ENCODE measurements around the gene MSLN. TPM values are rescaled to one million over a fixed set of nuclear protein-coding genes. Genes with fewer than 3 reads are reported as not detected.

MSLN gene
- total RNA-seq, 1 experiment from 2014 or later, result 0.14 TPM

- no peak for DNase-seq (ENCODE audit: low spot score)
- in situ Hi-C loops (cut with HindIII; ENCODE audit: low sequenced_read_pairs), result no loop called here
Observed at GRCh38 chr16:797120-797420, 36.5 kb downstream of the MSLN start.

- no peak for DNase-seq (ENCODE audit: low spot score)
- in situ Hi-C loops (cut with HindIII; ENCODE audit: low sequenced_read_pairs), result no loop called here
Observed at GRCh38 chr16:797686-798085, 37.2 kb downstream of the MSLN start.

- DNase-seq (ENCODE audit: low spot score), result no peak
- in situ Hi-C loops (cut with HindIII; ENCODE audit: low sequenced_read_pairs), result no loop called here
Observed at GRCh38 chr16:798666-799065, 38.1 kb downstream of the MSLN start.

GRCh38 chr16:799111-799947 is 38.8 kb downstream of the MSLN start:
- no peak for DNase-seq (ENCODE audit: low spot score)
- in situ Hi-C loops (cut with HindIII; ENCODE audit: low sequenced_read_pairs), result no loop called here

- in situ Hi-C loops (cut with HindIII; ENCODE audit: low sequenced_read_pairs), result no loop called here
- DNase-seq (ENCODE audit: low spot score), result no peak
Observed at GRCh38 chr16:799948-800833, 39.7 kb downstream of the MSLN start, which contains the start of gene GNG13. TSS of gene GNG13 (minus strand) at chr16:800734. CDS start at chr16:799077, 1,657 bp downstream.

GRCh38 chr16:800834-801511 is 40.4 kb downstream of the MSLN start:
- no peak for DNase-seq (ENCODE audit: low spot score)
- in situ Hi-C loops (cut with HindIII; ENCODE audit: low sequenced_read_pairs), result no loop called here

GRCh38 chr16:801584-802363 is 41.2 kb downstream of the MSLN start:
- in situ Hi-C loops (cut with HindIII; ENCODE audit: low sequenced_read_pairs), result no loop called here
- no peak for DNase-seq (ENCODE audit: low spot score)

GRCh38 chr16:802461-802860 is 41.9 kb downstream of the MSLN start:
- in situ Hi-C loops (cut with HindIII; ENCODE audit: low sequenced_read_pairs), result no loop called here
- no peak for DNase-seq (ENCODE audit: low spot score)

- no peak for DNase-seq (ENCODE audit: low spot score)
- in situ Hi-C loops (cut with HindIII; ENCODE audit: low sequenced_read_pairs), result no loop called here
Observed at GRCh38 chr16:802914-803753, 42.6 kb downstream of the MSLN start.

GRCh38 chr16:803754-804080 is 43.2 kb downstream of the MSLN start:
- in situ Hi-C loops (cut with HindIII; ENCODE audit: low sequenced_read_pairs), result no loop called here
- no peak for DNase-seq (ENCODE audit: low spot score)

- no peak for DNase-seq (ENCODE audit: low spot score)
- in situ Hi-C loops (cut with HindIII; ENCODE audit: low sequenced_read_pairs), result no loop called here
Observed at GRCh38 chr16:804193-805048, 43.9 kb downstream of the MSLN start.

- DNase-seq (ENCODE audit: low spot score), result no peak
- in situ Hi-C loops (cut with HindIII; ENCODE audit: low sequenced_read_pairs), result no loop called here
Observed at GRCh38 chr16:805474-805873, 44.9 kb downstream of the MSLN start.

GRCh38 chr16:807347-808084 is 47.0 kb downstream of the MSLN start:
- in situ Hi-C loops (cut with HindIII; ENCODE audit: low sequenced_read_pairs), result no loop called here
- DNase-seq (ENCODE audit: low spot score), result peak; percentile 91

- in situ Hi-C loops (cut with HindIII; ENCODE audit: low sequenced_read_pairs), result no loop called here
- no peak for DNase-seq (ENCODE audit: low spot score)
Observed at GRCh38 chr16:808085-808386, 47.5 kb downstream of the MSLN start.

- in situ Hi-C loops (cut with HindIII; ENCODE audit: low sequenced_read_pairs), result no loop called here
- DNase-seq (ENCODE audit: low spot score), result no peak
Observed at GRCh38 chr16:813204-813915, 52.8 kb downstream of the MSLN start.

GRCh38 chr16:813916-814412 is 53.4 kb downstream of the MSLN start:
- DNase-seq (ENCODE audit: low spot score), result no peak
- in situ Hi-C loops (cut with HindIII; ENCODE audit: low sequenced_read_pairs), result no loop called here

Data from G401 (cell line).